ENCODE data around the gene ENDOV. TPM values are rescaled to one million over a fixed set of nuclear protein-coding genes. Genes with fewer than 3 reads are reported as not detected.

ENDOV gene
- total RNA-seq, 1 experiment from 2014 or later, result 33.2 TPM

GRCh38 chr17:80485846-80486245 lies 70.9 kb downstream of the ENDOV start:
- no peak for TF ChIP-seq CTCF (IDR thresholded peaks at IDR 0.05; ENCODE audit: unreplicated experiment)
- no TSS peak for BruUV-seq (replicated peaks)
- no peak overlapping the region for H3K4me3 Mint-ChIP-seq (ENCODE audit: low read depth, unreplicated experiment)
- no peaks in the 10 kb centered on the region for H3K9me3 Mint-ChIP-seq (ENCODE audit: low read depth, unreplicated experiment)
- H3K36me3 Mint-ChIP-seq (ENCODE audit: insufficient read depth, unreplicated experiment), result peaks cover 4% of the 10 kb centered on the region
- intact Hi-C loops (cut with micrococcal nuclease; ENCODE audit: unreplicated experiment), result no loop called here
- H3K27me3 Mint-ChIP-seq (ENCODE audit: unreplicated experiment), result peaks cover 75% of the 10 kb centered on the region
- CTCF ChIA-PET, result no interaction called here
- no peak overlapping the region for H3K27ac Mint-ChIP-seq (ENCODE audit: unreplicated experiment)
- peaks cover 23% of the 10 kb centered on the region for H3K4me1 Mint-ChIP-seq (ENCODE audit: low read depth, unreplicated experiment)
- no peak for DNase-seq

- DNase-seq, result no peak
- peaks cover 22% of the 10 kb centered on the region for H3K4me1 Mint-ChIP-seq (ENCODE audit: low read depth, unreplicated experiment)
- intact Hi-C loops (cut with micrococcal nuclease; ENCODE audit: unreplicated experiment), result no loop called here
- peaks cover 75% of the 10 kb centered on the region for H3K27me3 Mint-ChIP-seq (ENCODE audit: unreplicated experiment)
- no peak overlapping the region for H3K4me3 Mint-ChIP-seq (ENCODE audit: low read depth, unreplicated experiment)
- CTCF ChIA-PET, result no interaction called here
- BruUV-seq (replicated peaks), result no TSS peak
- no peak overlapping the region for H3K27ac Mint-ChIP-seq (ENCODE audit: unreplicated experiment)
- no peak for TF ChIP-seq CTCF (IDR thresholded peaks at IDR 0.05; ENCODE audit: unreplicated experiment)
- H3K9me3 Mint-ChIP-seq (ENCODE audit: low read depth, unreplicated experiment), result no peaks in the 10 kb centered on the region
- H3K36me3 Mint-ChIP-seq (ENCODE audit: insufficient read depth, unreplicated experiment), result peaks cover 4% of the 10 kb centered on the region
These were observed 71.7 kb downstream of the ENDOV start for GRCh38 chr17:80486692-80487091.

- BruUV-seq (replicated peaks), result no TSS peak
- intact Hi-C loops (cut with micrococcal nuclease; ENCODE audit: unreplicated experiment), result no loop called here
- H3K4me3 Mint-ChIP-seq (ENCODE audit: low read depth, unreplicated experiment), result no peak overlapping the region
- DNase-seq, result no peak
- peaks cover 70% of the 10 kb centered on the region for H3K27me3 Mint-ChIP-seq (ENCODE audit: unreplicated experiment)
- no peak overlapping the region for H3K27ac Mint-ChIP-seq (ENCODE audit: unreplicated experiment)
- CTCF ChIA-PET, result no interaction called here
- peaks cover 15% of the 10 kb centered on the region for H3K4me1 Mint-ChIP-seq (ENCODE audit: low read depth, unreplicated experiment)
- H3K36me3 Mint-ChIP-seq (ENCODE audit: insufficient read depth, unreplicated experiment), result peaks cover 4% of the 10 kb centered on the region
- TF ChIP-seq CTCF (IDR thresholded peaks at IDR 0.05; ENCODE audit: unreplicated experiment), result no peak
- H3K9me3 Mint-ChIP-seq (ENCODE audit: low read depth, unreplicated experiment), result no peaks in the 10 kb centered on the region
These were observed 72.5 kb downstream of the ENDOV start for GRCh38 chr17:80487511-80487910.

Small RNAs within 50 kb of the gene (microRNA-seq; reads per million reads assigned to microRNA genes)
- gene MIR4730, result not detected

Other genes starting within 250 kb of the ENDOV start
- gene CARD14, start 245.1 kb upstream of the ENDOV start, total RNA-seq (2022), result 5.9 and 7.4 TPM in 2 replicates
- gene SGSH, start 194.8 kb upstream of the ENDOV start, total RNA-seq (2022), result 32.2 and 50.3 TPM in 2 replicates
- 7.2 and 10.4 TPM in 2 replicates for gene SLC26A11, start 194.7 kb upstream of the ENDOV start, total RNA-seq (2022)
- gene RNF213, start 154.3 kb upstream of the ENDOV start, total RNA-seq (2022), result 221 and 369 TPM in 2 replicates
- gene NPTX1, start 61.4 kb downstream of the ENDOV start, total RNA-seq (2022), result 0.20 and 0.21 TPM in 2 replicates
- 41.7 and 41.8 TPM in 2 replicates for gene RPTOR, start 129.7 kb downstream of the ENDOV start, total RNA-seq (2022)